Mucosa of gallbladder (tissue), 1 donor: ENCODE results near the gene CTSW. TPM values are rescaled to one million over a fixed set of nuclear protein-coding genes. Genes with fewer than 3 reads are reported as not detected.

ENCODE experiments used
- DNase-seq: peaks from one replicate; pipeline ENCODE4 v3.0.0-alpha.2; 2020; ENCODE audit warnings: low spot score
- total RNA-seq: library from RNA; stranded (reverse); gene quantifications from one replicate; pipeline ENCODE4 v1.2.1, GENCODE V29; 2021
- donor health status: DM: no; HTN: no; CAD: no.

CTSW gene
- total RNA-seq, 1 donor from 2014 or later = 2.7 TPM

- DNase-seq = no peak
Observed at GRCh38 chr11:65867284-65868071, 12.2 kb upstream of the CTSW start.

GRCh38 chr11:65868076-65868667 is 11.5 kb upstream of the CTSW start:
- no peak for DNase-seq

- DNase-seq = no peak
Observed at GRCh38 chr11:65868907-65869306, 10.7 kb upstream of the CTSW start.

- DNase-seq = no peak
Observed at GRCh38 chr11:65869643-65870306, 9.9 kb upstream of the CTSW start.

- DNase-seq = no peak
Observed at GRCh38 chr11:65870307-65870658, 9.4 kb upstream of the CTSW start.

- DNase-seq = no peak
Observed at GRCh38 chr11:65870706-65871681, 8.6 kb upstream of the CTSW start.

GRCh38 chr11:65871811-65872548 is 7.7 kb upstream of the CTSW start:
- DNase-seq = no peak

GRCh38 chr11:65872586-65873317 is 6.9 kb upstream of the CTSW start, which contains the start of gene EFEMP2:
EFEMP2 (minus strand) TSS chr11:65872800; CDS start chr11:65872354, 446 bp downstream.
- DNase-seq = no peak

GRCh38 chr11:65873318-65874156 is 6.1 kb upstream of the CTSW start:
- peak; percentile 94 for DNase-seq

GRCh38 chr11:65880027-65880426 is 390 bp downstream of the CTSW start:
- no peak for DNase-seq

GRCh38 chr11:65880844-65881421 is 1.3 kb downstream of the CTSW start:
- no peak for DNase-seq

GRCh38 chr11:65882120-65883057 is 2.8 kb downstream of the CTSW start:
- DNase-seq = no peak

GRCh38 chr11:65883058-65883761 is 3.6 kb downstream of the CTSW start:
- DNase-seq = no peak

- DNase-seq = no peak
Observed at GRCh38 chr11:65883786-65884715, 4.4 kb downstream of the CTSW start.

GRCh38 chr11:65884716-65885092 is 5.1 kb downstream of the CTSW start:
- DNase-seq = peak; percentile 73

GRCh38 chr11:65885231-65885630 is 5.6 kb downstream of the CTSW start:
- DNase-seq = no peak
